ENCODE results near the gene PRAMEF5.
"Not testable (repeated sequence)": the region's sequence is repeated elsewhere in the genome, so short reads cannot be mapped to it uniquely, and the experiment has no call there.

DNA sequence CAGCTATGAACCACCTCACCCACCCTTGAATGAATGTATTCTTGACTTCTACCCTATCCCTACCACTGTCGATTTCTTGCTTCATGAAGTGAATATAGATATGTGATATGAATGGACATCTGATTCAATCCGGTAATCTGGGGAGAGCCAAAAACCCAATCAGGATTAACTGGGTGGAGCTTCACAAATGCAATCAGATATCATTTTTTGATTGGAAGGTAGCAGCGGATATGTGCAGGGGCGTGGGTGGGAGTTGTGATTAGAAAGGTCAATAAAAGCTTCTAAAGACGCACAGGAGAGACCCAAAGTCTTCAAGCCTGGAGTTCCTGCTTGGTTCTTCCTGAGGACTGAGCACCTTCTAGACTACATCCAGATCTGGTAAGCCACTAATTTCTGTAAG is at the start of gene PRAMEF5:
- TF ChIP-seq, protein P1, sequence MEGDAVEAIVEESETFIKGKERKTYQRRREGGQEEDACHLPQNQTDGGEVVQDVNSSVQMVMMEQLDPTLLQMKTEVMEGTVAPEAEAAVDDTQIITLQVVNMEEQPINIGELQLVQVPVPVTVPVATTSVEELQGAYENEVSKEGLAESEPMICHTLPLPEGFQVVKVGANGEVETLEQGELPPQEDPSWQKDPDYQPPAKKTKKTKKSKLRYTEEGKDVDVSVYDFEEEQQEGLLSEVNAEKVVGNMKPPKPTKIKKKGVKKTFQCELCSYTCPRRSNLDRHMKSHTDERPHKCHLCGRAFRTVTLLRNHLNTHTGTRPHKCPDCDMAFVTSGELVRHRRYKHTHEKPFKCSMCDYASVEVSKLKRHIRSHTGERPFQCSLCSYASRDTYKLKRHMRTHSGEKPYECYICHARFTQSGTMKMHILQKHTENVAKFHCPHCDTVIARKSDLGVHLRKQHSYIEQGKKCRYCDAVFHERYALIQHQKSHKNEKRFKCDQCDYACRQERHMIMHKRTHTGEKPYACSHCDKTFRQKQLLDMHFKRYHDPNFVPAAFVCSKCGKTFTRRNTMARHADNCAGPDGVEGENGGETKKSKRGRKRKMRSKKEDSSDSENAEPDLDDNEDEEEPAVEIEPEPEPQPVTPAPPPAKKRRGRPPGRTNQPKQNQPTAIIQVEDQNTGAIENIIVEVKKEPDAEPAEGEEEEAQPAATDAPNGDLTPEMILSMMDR (IDR thresholded peaks at IDR 0.05): not testable (repeated sequence)
- TF ChIP-seq POLR2A (IDR thresholded peaks at IDR 0.05): not testable (repeated sequence)
